ENCODE results near the gene ROR2.

ROR2 gene

GRCh38 chr9:91948597-91949391 lies 1.2 kb downstream of the ROR2 start:
- DNase-seq: no peak

GRCh38 chr9:91948101-91948596 lies 1.9 kb downstream of the ROR2 start:
- no peak for DNase-seq

GRCh38 chr9:91946653-91947488 lies 3.2 kb downstream of the ROR2 start:
- DNase-seq: no peak

GRCh38 chr9:91946196-91946595 lies 3.8 kb downstream of the ROR2 start:
- no peak for DNase-seq

GRCh38 chr9:91945277-91946085 lies 4.5 kb downstream of the ROR2 start:
- no peak for DNase-seq

GRCh38 chr9:91944711-91945110 lies 5.3 kb downstream of the ROR2 start:
- no peak for DNase-seq

- DNase-seq: no peak
Measured at GRCh38 chr9:91943478-91944470, 6.3 kb downstream of the ROR2 start.

GRCh38 chr9:91942201-91942600 lies 7.8 kb downstream of the ROR2 start:
- DNase-seq: no peak

GRCh38 chr9:91939978-91940377 lies 10.1 kb downstream of the ROR2 start:
- no peak for DNase-seq

GRCh38 chr9:91937727-91938126 lies 12.3 kb downstream of the ROR2 start:
- DNase-seq: no peak

- DNase-seq: no peak
Measured at GRCh38 chr9:91937056-91937455, 13.0 kb downstream of the ROR2 start.

- no peak for DNase-seq
Measured at GRCh38 chr9:91935805-91936514, 14.1 kb downstream of the ROR2 start.

- no peak for DNase-seq
Measured at GRCh38 chr9:91935066-91935749, 14.8 kb downstream of the ROR2 start.

GRCh38 chr9:91934654-91935053 lies 15.4 kb downstream of the ROR2 start:
- no peak for DNase-seq

GRCh38 chr9:91933556-91934352 lies 16.3 kb downstream of the ROR2 start:
- DNase-seq: no peak

- DNase-seq: no peak
Measured at GRCh38 chr9:91930475-91930874, 19.6 kb downstream of the ROR2 start.

- DNase-seq: no peak
Measured at GRCh38 chr9:91929331-91929730, 20.7 kb downstream of the ROR2 start.

GRCh38 chr9:91927922-91928510 lies 22.0 kb downstream of the ROR2 start:
- no peak for DNase-seq

GRCh38 chr9:91924090-91924489 lies 25.9 kb downstream of the ROR2 start:
- no peak for DNase-seq
